Activated CD4-positive, CD25-positive, alpha-beta regulatory T cell (primary cell): Measurements from ENCODE around the gene BSN.

Experiments
- DNase-seq, 4 experiments: peaks; one replicate each; lab custom pipeline; 2025; lab: John Stamatoyannopoulos, UW

The BSN gene

GRCh38 chr3:49553692-49554632 is at the start of gene BSN:
Gene BSN, plus strand, starts transcription at chr3:49554477. Its CDS starts 126 bp downstream, at chr3:49554603.
- peak; percentile 54 to 75 (median 66) for DNase-seq

GRCh38 chr3:49506906-49507305 is 47.4 kb upstream of the BSN start:
- no peak for DNase-seq

GRCh38 chr3:49509028-49509561 is 45.2 kb upstream of the BSN start:
- no peak for DNase-seq

- DNase-seq: no peak
Measured at GRCh38 chr3:49511639-49512038, 42.6 kb upstream of the BSN start.

- DNase-seq: no peak
Measured at GRCh38 chr3:49512781-49513355, 41.4 kb upstream of the BSN start.

GRCh38 chr3:49513494-49514124 is 40.7 kb upstream of the BSN start:
- no peak for DNase-seq

- no peak for DNase-seq
Measured at GRCh38 chr3:49518016-49518415, 36.3 kb upstream of the BSN start.

GRCh38 chr3:49518441-49518840 is 35.8 kb upstream of the BSN start:
- no peak for DNase-seq

GRCh38 chr3:49519296-49519695 is 35.0 kb upstream of the BSN start:
- no peak for DNase-seq

GRCh38 chr3:49519916-49520385 is 34.3 kb upstream of the BSN start:
- no peak for DNase-seq

- no peak for DNase-seq
Measured at GRCh38 chr3:49523756-49524747, 30.2 kb upstream of the BSN start.

- no peak for DNase-seq
Measured at GRCh38 chr3:49529567-49529966, 24.7 kb upstream of the BSN start.

- no peak for DNase-seq
Measured at GRCh38 chr3:49530231-49530630, 24.0 kb upstream of the BSN start.

GRCh38 chr3:49530701-49531100 is 23.6 kb upstream of the BSN start:
- no peak for DNase-seq

- DNase-seq: no peak
Measured at GRCh38 chr3:49531218-49531617, 23.1 kb upstream of the BSN start.

- no peak for DNase-seq
Measured at GRCh38 chr3:49531715-49532114, 22.6 kb upstream of the BSN start.

- no peak for DNase-seq
Measured at GRCh38 chr3:49533031-49533430, 21.2 kb upstream of the BSN start.

GRCh38 chr3:49533786-49534519 is 20.3 kb upstream of the BSN start:
- no peak for DNase-seq

- no peak for DNase-seq
Measured at GRCh38 chr3:49534581-49535441, 19.5 kb upstream of the BSN start.
